Measurements from ENCODE around the gene COG4. TPM values are rescaled to one million over a fixed set of nuclear protein-coding genes. Genes with fewer than 3 reads are reported as not detected.

COG4 gene
- total RNA-seq, 2 experiments from 2014 or later: 45.5 TPM

GRCh38 chr16:70510216-70510615 lies 13.1 kb downstream of the COG4 start:
- no peak overlapping the region for H3K4me3 Mint-ChIP-seq
- no peak for DNase-seq
- H3K9me3 Mint-ChIP-seq: no peaks in the 10 kb centered on the region
- H3K27me3 Mint-ChIP-seq: no peaks in the 10 kb centered on the region
- H3K36me3 Mint-ChIP-seq: peaks cover 9% of the 10 kb centered on the region
- peaks cover 5% of the 10 kb centered on the region for H3K4me1 Mint-ChIP-seq
- H3K27ac Mint-ChIP-seq: no peak overlapping the region

GRCh38 chr16:70508752-70509151 lies 14.6 kb downstream of the COG4 start:
- Mint-ChIP-seq H3K27ac (peak overlapping the region; percentile 5), H3K9me3 (no peaks in the 10 kb centered on the region), H3K4me1 (peaks cover 5% of the 10 kb centered on the region), H3K4me3 (no peak overlapping the region), H3K36me3 (peaks cover 9% of the 10 kb centered on the region), H3K27me3 (no peaks in the 10 kb centered on the region)
- DNase-seq: no peak

GRCh38 chr16:70496513-70496912 lies 26.8 kb downstream of the COG4 start:
- Mint-ChIP-seq H3K4me1 (peaks cover 17% of the 10 kb centered on the region), H3K36me3 (peaks cover 16% of the 10 kb centered on the region), H3K9me3 (no peaks in the 10 kb centered on the region), H3K27me3 (no peaks in the 10 kb centered on the region), H3K27ac (peak overlapping the region; percentile 38), H3K4me3 (no peak overlapping the region)
- no peak for DNase-seq

GRCh38 chr16:70495425-70496182 lies 27.8 kb downstream of the COG4 start:
- no peak overlapping the region for H3K4me3 Mint-ChIP-seq
- H3K36me3 Mint-ChIP-seq: peaks cover 16% of the 10 kb centered on the region
- no peak overlapping the region for H3K27ac Mint-ChIP-seq
- no peaks in the 10 kb centered on the region for H3K27me3 Mint-ChIP-seq
- no peaks in the 10 kb centered on the region for H3K9me3 Mint-ChIP-seq
- DNase-seq: no peak
- H3K4me1 Mint-ChIP-seq: peaks cover 17% of the 10 kb centered on the region

- Mint-ChIP-seq H3K9me3 (no peaks in the 10 kb centered on the region), H3K4me3 (no peak overlapping the region), H3K27me3 (no peaks in the 10 kb centered on the region), H3K27ac (peak overlapping the region; percentile 78), H3K4me1 (peaks cover 17% of the 10 kb centered on the region), H3K36me3 (peaks cover 16% of the 10 kb centered on the region)
- no peak for DNase-seq
Observed at GRCh38 chr16:70494777-70495176, 28.6 kb downstream of the COG4 start.

- no peak for DNase-seq
- H3K4me1 Mint-ChIP-seq: peaks cover 17% of the 10 kb centered on the region
- peaks cover 18% of the 10 kb centered on the region for H3K36me3 Mint-ChIP-seq
- H3K27ac Mint-ChIP-seq: peak overlapping the region; percentile 78
- H3K27me3 Mint-ChIP-seq: no peaks in the 10 kb centered on the region
- no peaks in the 10 kb centered on the region for H3K9me3 Mint-ChIP-seq
- no peak overlapping the region for H3K4me3 Mint-ChIP-seq
Observed at GRCh38 chr16:70494202-70494770, 29.1 kb downstream of the COG4 start.

- Mint-ChIP-seq H3K4me1 (peaks cover 17% of the 10 kb centered on the region), H3K27me3 (no peaks in the 10 kb centered on the region), H3K36me3 (peaks cover 18% of the 10 kb centered on the region), H3K9me3 (no peaks in the 10 kb centered on the region), H3K27ac (peak overlapping the region; percentile 49), H3K4me3 (no peak overlapping the region)
- no peak for DNase-seq
Observed at GRCh38 chr16:70493802-70494201, 29.6 kb downstream of the COG4 start.

GRCh38 chr16:70490261-70490660 lies 33.1 kb downstream of the COG4 start:
- no peak overlapping the region for H3K27ac Mint-ChIP-seq
- H3K4me1 Mint-ChIP-seq: peaks cover 17% of the 10 kb centered on the region
- H3K36me3 Mint-ChIP-seq: peaks cover 18% of the 10 kb centered on the region
- no peaks in the 10 kb centered on the region for H3K27me3 Mint-ChIP-seq
- H3K4me3 Mint-ChIP-seq: no peak overlapping the region
- DNase-seq: no peak
- no peaks in the 10 kb centered on the region for H3K9me3 Mint-ChIP-seq

GRCh38 chr16:70484867-70485266 lies 38.5 kb downstream of the COG4 start:
- no peaks in the 10 kb centered on the region for H3K4me1 Mint-ChIP-seq
- DNase-seq: no peak
- H3K27ac Mint-ChIP-seq: no peak overlapping the region
- no peak overlapping the region for H3K4me3 Mint-ChIP-seq
- H3K36me3 Mint-ChIP-seq: peaks cover 2% of the 10 kb centered on the region
- no peaks in the 10 kb centered on the region for H3K27me3 Mint-ChIP-seq
- H3K9me3 Mint-ChIP-seq: no peaks in the 10 kb centered on the region

GRCh38 chr16:70483426-70483825 lies 39.9 kb downstream of the COG4 start:
- Mint-ChIP-seq H3K4me3 (no peak overlapping the region), H3K9me3 (no peaks in the 10 kb centered on the region), H3K27ac (peak overlapping the region; percentile 34), H3K4me1 (peaks cover 2% of the 10 kb centered on the region), H3K36me3 (peaks cover 2% of the 10 kb centered on the region), H3K27me3 (no peaks in the 10 kb centered on the region)
- DNase-seq: no peak

GRCh38 chr16:70482624-70483023 lies 40.7 kb downstream of the COG4 start:
- DNase-seq: no peak
- no peak overlapping the region for H3K4me3 Mint-ChIP-seq
- no peak overlapping the region for H3K27ac Mint-ChIP-seq
- peaks cover 6% of the 10 kb centered on the region for H3K4me1 Mint-ChIP-seq
- H3K27me3 Mint-ChIP-seq: no peaks in the 10 kb centered on the region
- H3K36me3 Mint-ChIP-seq: peaks cover 5% of the 10 kb centered on the region
- no peaks in the 10 kb centered on the region for H3K9me3 Mint-ChIP-seq

GRCh38 chr16:70481929-70482536 lies 41.3 kb downstream of the COG4 start:
- Mint-ChIP-seq H3K9me3 (no peaks in the 10 kb centered on the region), H3K4me3 (no peak overlapping the region), H3K4me1 (peaks cover 11% of the 10 kb centered on the region), H3K36me3 (peaks cover 7% of the 10 kb centered on the region), H3K27ac (peak overlapping the region; percentile 10), H3K27me3 (no peaks in the 10 kb centered on the region)
- no peak for DNase-seq

- Mint-ChIP-seq H3K4me1 (peaks cover 18% of the 10 kb centered on the region), H3K9me3 (no peaks in the 10 kb centered on the region), H3K4me3 (no peak overlapping the region), H3K27ac (no peak overlapping the region), H3K27me3 (no peaks in the 10 kb centered on the region), H3K36me3 (peaks cover 7% of the 10 kb centered on the region)
- DNase-seq: no peak
Observed at GRCh38 chr16:70480127-70481105, 42.9 kb downstream of the COG4 start.

- Mint-ChIP-seq H3K4me3 (no peak overlapping the region), H3K36me3 (peaks cover 7% of the 10 kb centered on the region), H3K27ac (peak overlapping the region; percentile 62), H3K4me1 (peaks cover 18% of the 10 kb centered on the region), H3K9me3 (no peaks in the 10 kb centered on the region), H3K27me3 (no peaks in the 10 kb centered on the region)
- no peak for DNase-seq
Observed at GRCh38 chr16:70478912-70479341, 44.4 kb downstream of the COG4 start.

GRCh38 chr16:70478169-70478568 lies 45.2 kb downstream of the COG4 start:
- DNase-seq: no peak
- no peaks in the 10 kb centered on the region for H3K27me3 Mint-ChIP-seq

More at GRCh38 chr16:70478169-70478568, 45.2 kb downstream of the COG4 start:
- H3K4me1 Mint-ChIP-seq: peaks cover 18% of the 10 kb centered on the region
- H3K27ac Mint-ChIP-seq: peak overlapping the region; percentile 92
- H3K36me3 Mint-ChIP-seq: peaks cover 7% of the 10 kb centered on the region
- no peaks in the 10 kb centered on the region for H3K9me3 Mint-ChIP-seq
- H3K4me3 Mint-ChIP-seq: no peak overlapping the region
